Measurements from ENCODE around the gene VWA3A.

DNA sequence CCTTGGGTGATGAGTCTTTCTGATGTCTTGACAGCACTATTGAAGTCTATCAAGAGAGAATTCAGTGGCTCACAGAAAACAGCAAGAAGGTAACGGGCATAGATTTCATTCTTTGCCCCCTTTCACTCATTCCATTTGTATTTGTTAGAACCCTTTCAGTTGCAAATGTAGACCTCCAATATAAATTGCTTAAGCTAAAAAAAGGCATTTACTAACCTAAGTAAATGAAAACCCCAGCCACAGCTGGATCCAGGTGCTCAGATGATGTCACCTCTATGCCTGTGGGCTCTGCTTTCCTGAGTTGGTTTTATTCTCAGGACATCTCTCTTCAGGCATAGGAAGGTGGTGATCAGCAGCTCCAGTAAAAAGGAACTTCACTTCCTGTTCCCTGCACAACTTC is 11.1 kb downstream of the VWA3A start:
- TF ChIP-seq, protein P1, sequence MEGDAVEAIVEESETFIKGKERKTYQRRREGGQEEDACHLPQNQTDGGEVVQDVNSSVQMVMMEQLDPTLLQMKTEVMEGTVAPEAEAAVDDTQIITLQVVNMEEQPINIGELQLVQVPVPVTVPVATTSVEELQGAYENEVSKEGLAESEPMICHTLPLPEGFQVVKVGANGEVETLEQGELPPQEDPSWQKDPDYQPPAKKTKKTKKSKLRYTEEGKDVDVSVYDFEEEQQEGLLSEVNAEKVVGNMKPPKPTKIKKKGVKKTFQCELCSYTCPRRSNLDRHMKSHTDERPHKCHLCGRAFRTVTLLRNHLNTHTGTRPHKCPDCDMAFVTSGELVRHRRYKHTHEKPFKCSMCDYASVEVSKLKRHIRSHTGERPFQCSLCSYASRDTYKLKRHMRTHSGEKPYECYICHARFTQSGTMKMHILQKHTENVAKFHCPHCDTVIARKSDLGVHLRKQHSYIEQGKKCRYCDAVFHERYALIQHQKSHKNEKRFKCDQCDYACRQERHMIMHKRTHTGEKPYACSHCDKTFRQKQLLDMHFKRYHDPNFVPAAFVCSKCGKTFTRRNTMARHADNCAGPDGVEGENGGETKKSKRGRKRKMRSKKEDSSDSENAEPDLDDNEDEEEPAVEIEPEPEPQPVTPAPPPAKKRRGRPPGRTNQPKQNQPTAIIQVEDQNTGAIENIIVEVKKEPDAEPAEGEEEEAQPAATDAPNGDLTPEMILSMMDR (IDR thresholded peaks at IDR 0.05): no peak
- no peak for TF ChIP-seq POLR2A (IDR thresholded peaks at IDR 0.05)

Data from lower leg skin (tissue), 3 donors.